Mesenchymal stem cell (in vitro differentiated cells and primary cell): ENCODE results near the gene AMIGO2.

Experiments used
- DNase-seq: peaks from one replicate; pipeline ENCODE4 v3.0.0-alpha.2; 2013
- H2AFZ ChIP-seq: one replicate; pipeline ENCODE4 v1.6.1; 2013; ENCODE audit warnings: low read depth, mild to moderate bottlenecking, control low read depth, inconsistent platforms, low read length, moderate library complexity
- H2AK5ac ChIP-seq: 2 replicates; pipeline ENCODE4 v1.6.1; 2013; ENCODE audit warnings: low read length, moderate library complexity, mild to moderate bottlenecking, inconsistent platforms; ENCODE audit not compliant: severe bottlenecking
- H2BK120ac ChIP-seq: one replicate; pipeline ENCODE4 v1.6.1; 2013; ENCODE audit warnings: low read depth, mild to moderate bottlenecking, inconsistent platforms, low read length, moderate library complexity
- H2BK12ac ChIP-seq, 2 experiments: one replicate each; pipeline ENCODE4 v1.6.1; 2013; ENCODE audit warnings: inconsistent platforms in 2 of 2, low read length in 2 of 2, mild to moderate bottlenecking in 2 of 2, moderate library complexity in 2 of 2, control low read depth in 1 of 2
- H2BK15ac ChIP-seq: one replicate; pipeline ENCODE4 v1.6.1; 2013; ENCODE audit warnings: mild to moderate bottlenecking, low read depth, inconsistent platforms; ENCODE audit not compliant: poor library complexity, severe bottlenecking
- H2BK5ac ChIP-seq: 2 replicates; pipeline ENCODE4 v1.6.1; 2013; ENCODE audit warnings: low read depth, mild to moderate bottlenecking, low read length, control low read depth, inconsistent platforms; ENCODE audit not compliant: poor library complexity, severe bottlenecking
- H3K14ac ChIP-seq, 2 experiments: one replicate each; pipeline ENCODE4 v1.6.1; 2013; ENCODE audit warnings: inconsistent platforms in 2 of 2, low read length in 2 of 2, control low read depth in 1 of 2, mild to moderate bottlenecking in 1 of 2, moderate library complexity in 1 of 2
- H3K18ac ChIP-seq, 2 experiments: one replicate each; pipeline ENCODE4 v1.6.1; 2013; ENCODE audit warnings: inconsistent platforms in 2 of 2, low read length in 2 of 2, control low read depth in 1 of 2, low read depth in 1 of 2, mild to moderate bottlenecking in 1 of 2
- H3K23ac ChIP-seq, 2 experiments: one replicate each; pipeline ENCODE4 v1.6.1; 2013; ENCODE audit warnings: inconsistent platforms in 2 of 2, low read length in 2 of 2, mild to moderate bottlenecking in 2 of 2, moderate library complexity in 2 of 2, control low read depth in 1 of 2
- H3K27ac ChIP-seq: 2 replicates; pipeline ENCODE4 v1.5.1; 2013; ENCODE audit warnings: mild to moderate bottlenecking, moderate library complexity, low read length, control low read depth, inconsistent platforms; ENCODE audit not compliant: poor library complexity, severe bottlenecking
- H3K27me3 ChIP-seq, 2 experiments: 2 replicates each; pipeline versions ENCODE4 v1.6.1 to v1.7.0; 2013; ENCODE audit warnings: low read length in 2 of 2, mild to moderate bottlenecking in 2 of 2, moderate library complexity in 2 of 2, control low read depth in 1 of 2, inconsistent platforms in 1 of 2; ENCODE audit not compliant: control insufficient read depth in 1 of 2, insufficient read depth in 1 of 2
- H3K36me3 ChIP-seq, 2 experiments: 2 replicates each; pipeline versions ENCODE4 v1.6.1 to v1.7.0; 2013; ENCODE audit warnings: low read length in 2 of 2, control low read depth in 1 of 2, inconsistent platforms in 1 of 2, low read depth in 1 of 2, mild to moderate bottlenecking in 1 of 2; ENCODE audit not compliant: insufficient read depth in 2 of 2, control insufficient read depth in 1 of 2
- H3K4ac ChIP-seq, 2 experiments: one replicate each; pipeline ENCODE4 v1.6.1; 2013; ENCODE audit warnings: inconsistent platforms in 2 of 2, low read length in 2 of 2, mild to moderate bottlenecking in 2 of 2, moderate library complexity in 2 of 2, control low read depth in 1 of 2, low read depth in 1 of 2
- H3K4me1 ChIP-seq: 2 replicates; pipeline ENCODE4 v1.6.1; 2013; ENCODE audit warnings: low read depth, low read length, control low read depth; ENCODE audit not compliant: control insufficient read depth, insufficient read depth
- H3K4me2 ChIP-seq: 2 replicates; pipeline ENCODE4 v1.6.1; 2013; ENCODE audit warnings: low read length, mild to moderate bottlenecking, inconsistent platforms; ENCODE audit not compliant: poor library complexity, severe bottlenecking
- H3K4me3 ChIP-seq, 2 experiments: 2 replicates each; pipeline versions ENCODE4 v1.5.1 to v1.7.0; 2013; ENCODE audit warnings: low read length in 2 of 2, mild to moderate bottlenecking in 2 of 2, control low read depth in 1 of 2, low read depth in 1 of 2; ENCODE audit not compliant: insufficient read depth in 1 of 2
- H3K79me1 ChIP-seq: replicated peaks from 2 replicates; pipeline ENCODE4 v1.6.1; 2013; ENCODE audit warnings: mild to moderate bottlenecking, control low read depth, low read length, inconsistent platforms; ENCODE audit not compliant: poor library complexity, severe bottlenecking
- H3K9ac ChIP-seq: 2 replicates; pipeline ENCODE4 v1.7.0; 2013; ENCODE audit warnings: mild to moderate bottlenecking, low read length, moderate library complexity
- H3K9me3 ChIP-seq: 2 replicates; pipeline ENCODE4 v1.7.0; 2013; ENCODE audit warnings: mild to moderate bottlenecking, low read length; ENCODE audit not compliant: control insufficient read depth
- H4K8ac ChIP-seq: one replicate; pipeline ENCODE4 v1.6.1; 2013; ENCODE audit warnings: inconsistent platforms, mild to moderate bottlenecking, low read length, moderate library complexity
- H4K91ac ChIP-seq: one replicate; pipeline ENCODE4 v1.6.1; 2013; ENCODE audit warnings: mild to moderate bottlenecking, low read length, inconsistent platforms
- WGBS: methylation state at CpG from one replicate; pipeline ENCODE4 v1.1.7; 2013; ENCODE audit warnings: mixed read lengths; 5-methylcytosine and 5-hydroxymethylcytosine counted together

Gene AMIGO2

DNA sequence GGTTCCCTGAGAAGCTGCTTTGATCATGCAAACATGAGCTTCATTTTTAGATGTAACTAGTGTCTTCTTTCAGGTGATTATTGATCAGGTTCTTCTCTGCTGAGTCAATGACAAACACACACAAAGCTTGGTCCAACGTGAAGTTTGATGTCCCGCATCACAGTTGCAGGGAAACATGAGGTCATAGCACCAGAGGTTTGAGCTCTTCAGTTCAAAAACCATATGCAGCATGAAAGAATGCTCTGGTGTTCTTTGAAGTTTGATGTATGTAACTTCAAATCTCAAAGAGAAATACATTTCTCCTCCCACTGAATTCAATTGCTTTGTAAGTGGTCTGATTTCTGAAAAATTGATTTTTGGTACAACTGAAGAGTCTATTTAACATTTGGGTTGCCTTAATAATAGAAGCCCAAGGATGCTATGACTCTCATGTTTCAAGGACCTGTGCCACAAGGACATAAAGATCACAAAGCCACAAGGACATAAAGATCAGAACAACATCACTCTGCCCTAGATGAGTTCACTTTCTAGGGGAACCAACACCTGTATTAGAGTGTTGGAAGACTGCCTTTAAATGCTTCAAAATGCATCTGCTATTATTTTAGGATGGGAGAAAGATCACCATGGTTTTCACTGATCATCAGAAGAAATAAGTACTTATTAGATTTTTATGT lies 31.1 kb upstream of the AMIGO2 start:
- Histone ChIP-seq H3K9me3 (no peaks in the 10 kb centered on the region), H2AK5ac (no peak overlapping the region), H2BK12ac (peak overlapping the region in 1 of 2 experiments; percentile 56), H2AFZ (no peak overlapping the region), H3K36me3 (no peaks in the 10 kb centered on the region), H2BK5ac (no peak overlapping the region), H3K14ac (no peak overlapping the region), H3K27ac (no peak overlapping the region), H3K4ac (no peak overlapping the region), H2BK15ac (no peak overlapping the region), H2BK120ac (no peak overlapping the region), H3K4me2 (no peak overlapping the region), H3K4me3 (no peak overlapping the region), H3K27me3 (no peaks in the 10 kb centered on the region), H3K9ac (no peak overlapping the region), H4K8ac (no peak overlapping the region), H3K18ac (no peak overlapping the region), H3K4me1 (no peaks in the 10 kb centered on the region), H3K79me1 (no peaks in the 10 kb centered on the region), H3K23ac (peak overlapping the region in 1 of 2 experiments; percentile 40), H4K91ac (no peak overlapping the region)
- 86% methylated on average over 2 of the region's 2 CpGs for WGBS
- no peak for DNase-seq

DNA sequence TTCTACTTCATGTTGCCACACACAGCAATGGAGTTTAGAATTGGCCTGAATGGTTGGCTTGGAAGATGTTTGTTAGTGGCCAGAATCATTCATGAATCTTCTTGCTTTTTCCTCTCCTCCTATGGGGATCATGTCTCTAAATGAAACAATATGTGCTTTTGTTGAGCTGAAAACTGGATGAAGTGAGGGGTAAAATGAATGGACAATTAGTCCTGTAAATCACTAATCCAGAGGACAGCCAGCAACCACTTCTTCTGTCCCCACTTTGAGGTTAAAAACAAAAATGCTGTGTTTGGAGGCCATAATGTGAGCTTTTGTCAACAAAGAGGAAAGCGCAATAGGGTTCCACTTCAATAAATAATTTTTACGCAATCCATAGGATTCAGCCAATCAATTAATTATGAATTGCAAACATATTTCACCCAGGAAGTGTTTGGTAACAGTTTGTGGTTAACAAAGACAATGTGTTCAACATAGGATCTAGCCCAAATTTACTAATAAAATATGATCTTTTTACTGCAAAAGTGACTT lies 30.3 kb upstream of the AMIGO2 start:
- Histone ChIP-seq H3K23ac (no peak overlapping the region), H4K91ac (no peak overlapping the region), H3K79me1 (no peaks in the 10 kb centered on the region), H3K4me1 (no peaks in the 10 kb centered on the region), H3K27ac (no peak overlapping the region), H3K18ac (no peak overlapping the region), H2BK12ac (no peak overlapping the region), H3K9ac (no peak overlapping the region), H4K8ac (no peak overlapping the region), H2AK5ac (no peak overlapping the region), H3K4me2 (no peak overlapping the region), H3K9me3 (no peaks in the 10 kb centered on the region), H3K36me3 (no peaks in the 10 kb centered on the region), H3K4ac (no peak overlapping the region), H2BK5ac (no peak overlapping the region), H3K27me3 (no peaks in the 10 kb centered on the region), H3K4me3 (no peak overlapping the region), H3K14ac (no peak overlapping the region), H2BK15ac (no peak overlapping the region), H2BK120ac (no peak overlapping the region), H2AFZ (no peak overlapping the region)
- no peak for DNase-seq
- no CpG with 5 or more reads among the region's 2 CpGs for WGBS

DNA sequence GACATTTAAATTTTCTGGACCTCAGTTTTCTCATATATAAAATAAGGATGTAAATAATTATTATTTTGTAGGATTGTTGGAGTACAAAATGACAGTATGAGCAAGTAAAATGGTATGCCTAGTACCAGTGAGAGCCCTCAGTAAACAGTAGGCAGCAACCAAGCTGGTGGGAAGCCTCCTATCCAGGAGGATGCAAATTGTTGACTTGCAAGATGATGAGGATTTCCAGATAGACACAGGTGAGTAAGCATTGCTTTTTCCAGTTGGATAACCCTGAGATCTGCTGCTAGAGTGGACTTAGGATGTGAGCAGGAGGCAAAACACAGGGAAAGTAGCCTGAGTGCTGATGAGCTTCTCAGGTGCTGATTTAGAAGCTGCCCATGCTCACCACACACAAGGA lies 28.2 kb upstream of the AMIGO2 start:
- H3K4me2 ChIP-seq = no peak overlapping the region
- H3K4me1 ChIP-seq = peaks cover 1% of the 10 kb centered on the region
- no peaks in the 10 kb centered on the region for H3K36me3 ChIP-seq
- no peak overlapping the region for H3K14ac ChIP-seq
- no peak overlapping the region for H2BK15ac ChIP-seq
- no peaks in the 10 kb centered on the region for H3K27me3 ChIP-seq
- H2AK5ac ChIP-seq = no peak overlapping the region
- DNase-seq = no peak
- no peak overlapping the region for H3K4me3 ChIP-seq
- H3K18ac ChIP-seq = no peak overlapping the region
- no peak overlapping the region for H3K23ac ChIP-seq
- H2BK12ac ChIP-seq = no peak overlapping the region
- H3K9me3 ChIP-seq = no peaks in the 10 kb centered on the region
- no peak overlapping the region for H2AFZ ChIP-seq
- H3K9ac ChIP-seq = no peak overlapping the region
- no peak overlapping the region for H4K91ac ChIP-seq
- H3K4ac ChIP-seq = no peak overlapping the region
- H4K8ac ChIP-seq = no peak overlapping the region
- no peaks in the 10 kb centered on the region for H3K79me1 ChIP-seq
- H3K27ac ChIP-seq = no peak overlapping the region
- H2BK5ac ChIP-seq = no peak overlapping the region
- H2BK120ac ChIP-seq = no peak overlapping the region

- WGBS = 91% methylated on average over 2 of the region's 3 CpGs
- no peak overlapping the region for H2BK120ac ChIP-seq
Observed at GRCh38 chr12:47107446-47107845, 27.7 kb upstream of the AMIGO2 start.

More at GRCh38 chr12:47107446-47107845, 27.7 kb upstream of the AMIGO2 start:
- Histone ChIP-seq H2AK5ac (peak overlapping the region; percentile 69), H3K36me3 (no peaks in the 10 kb centered on the region), H3K23ac (peak overlapping the region in 1 of 2 experiments; percentile 68), H3K9me3 (no peaks in the 10 kb centered on the region), H3K4ac (no peak overlapping the region), H3K18ac (no peak overlapping the region), H3K27ac (no peak overlapping the region), H2AFZ (no peak overlapping the region), H2BK15ac (no peak overlapping the region), H2BK12ac (peak overlapping the region in 1 of 2 experiments; percentile 69), H3K27me3 (no peaks in the 10 kb centered on the region), H3K14ac (no peak overlapping the region), H4K91ac (no peak overlapping the region), H3K4me3 (no peak overlapping the region), H4K8ac (no peak overlapping the region), H2BK5ac (no peak overlapping the region), H3K9ac (no peak overlapping the region), H3K79me1 (no peaks in the 10 kb centered on the region), H3K4me1 (peaks cover 1% of the 10 kb centered on the region), H3K4me2 (no peak overlapping the region)
- DNase-seq = no peak
